GM19395 (cell line): ENCODE data around the gene PIGP.
A peak's percentile ranks its signal among the peaks of the same experiment; 100 is the strongest.
"Not testable (repeated sequence)": the region's sequence is repeated elsewhere in the genome, so short reads cannot be mapped to it uniquely, and the experiment has no call there.

ENCODE experiments used
- ATAC-seq: cut with Tn5 transposase; IDR thresholded peaks from one replicate; pipeline ENCODE4 v1.9.1; 2021; ENCODE audit warnings: mild to moderate bottlenecking, moderate library complexity; ENCODE audit not compliant: unreplicated experiment

PIGP gene

DNA sequence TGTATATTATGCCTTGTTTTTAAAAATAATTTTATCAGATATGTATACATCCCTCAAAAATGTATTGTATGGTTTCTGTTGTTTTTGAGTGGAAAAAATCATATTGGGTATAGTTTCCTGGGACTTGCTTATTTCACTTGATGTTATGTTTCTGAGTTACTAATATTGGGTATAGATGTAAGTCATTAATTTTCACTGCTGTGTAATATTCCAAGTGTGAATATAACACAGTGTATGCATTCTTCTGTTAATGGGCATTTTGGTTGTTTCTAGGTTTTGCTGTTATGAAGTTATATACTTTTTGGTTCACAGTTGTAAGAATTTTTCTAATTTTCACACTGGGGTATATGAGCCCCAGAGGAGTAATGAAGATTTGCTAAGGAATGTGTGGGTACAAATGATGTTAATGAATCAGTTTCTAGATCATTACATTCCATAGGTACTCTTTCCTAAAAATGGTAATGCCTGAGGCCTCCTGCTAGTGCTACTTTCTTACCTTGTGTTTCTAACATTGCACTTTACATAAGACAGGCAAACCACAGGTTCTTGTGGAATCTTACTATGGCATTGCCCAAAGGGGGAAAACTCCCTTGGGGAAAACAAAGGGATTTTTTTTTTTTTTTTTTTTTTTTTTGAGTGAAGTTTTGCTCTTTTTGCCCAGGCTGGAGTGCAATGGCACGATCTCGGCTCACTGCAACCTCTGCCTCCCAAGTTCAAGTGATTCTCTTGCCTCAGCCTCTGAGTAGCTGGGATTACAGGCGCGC lies 3.4 kb upstream of the PIGP start:
- no peak for ATAC-seq

DNA sequence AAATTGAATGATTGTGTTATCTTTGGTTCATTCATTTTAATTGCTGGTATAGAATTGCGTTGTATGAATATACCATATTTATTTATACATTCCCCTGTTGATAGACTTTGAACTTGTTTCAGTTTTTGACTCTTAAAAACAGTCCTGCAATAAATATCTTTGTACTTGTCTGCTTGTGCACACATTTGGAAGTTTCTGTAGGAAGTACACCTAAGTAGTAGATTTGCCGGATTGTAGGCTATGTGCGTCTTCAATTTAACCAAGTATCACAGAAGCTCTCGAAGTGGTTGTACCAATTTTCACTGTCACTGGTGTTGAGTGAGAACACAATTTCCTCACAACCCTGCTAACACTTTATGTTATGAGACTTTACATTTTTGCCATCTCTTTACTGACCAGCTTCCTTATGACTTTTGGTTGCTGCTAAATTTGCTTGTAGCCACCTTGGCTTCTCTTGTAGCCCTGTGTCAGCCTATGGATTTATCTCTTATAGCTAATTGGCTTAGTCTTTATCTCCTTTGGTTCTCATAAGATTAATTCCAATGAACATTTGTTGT lies 2.4 kb upstream of the PIGP start:
- ATAC-seq: no peak

DNA sequence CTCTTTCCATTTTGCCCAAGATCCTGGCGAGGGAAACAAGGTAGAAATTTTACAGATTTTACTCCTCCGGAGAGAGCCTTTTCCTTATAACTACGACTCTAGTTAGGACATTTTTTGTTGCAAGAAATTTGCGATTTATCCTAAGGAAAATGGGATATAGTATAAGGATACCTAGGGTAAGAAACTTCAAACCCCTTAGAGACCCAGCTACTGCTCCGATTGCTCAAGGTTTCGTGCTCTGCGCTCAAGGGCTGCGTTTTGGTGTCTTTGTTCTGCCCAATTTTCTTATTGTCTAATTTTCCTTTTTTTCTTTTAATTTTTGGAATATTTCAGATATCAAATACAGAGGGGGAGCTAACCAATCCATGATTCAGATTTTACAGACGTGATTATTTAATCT lies 1.7 kb upstream of the PIGP start:
- ATAC-seq: no peak

DNA sequence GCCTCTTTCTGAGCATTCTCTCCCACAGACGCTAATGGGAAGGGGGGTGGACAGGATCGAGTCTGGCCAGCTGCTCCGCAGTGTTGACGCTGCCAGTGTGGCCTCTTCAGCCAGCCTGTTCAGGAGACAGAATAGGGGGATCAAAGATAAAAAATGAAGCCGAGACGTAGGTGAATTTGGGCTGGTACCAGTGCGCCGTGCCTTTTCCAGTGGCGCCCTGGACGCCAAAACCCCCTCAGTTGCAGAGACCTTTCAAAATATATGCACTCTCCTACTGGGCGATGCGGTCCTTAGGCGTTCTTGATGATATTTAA lies 1.3 kb upstream of the PIGP start:
- ATAC-seq: peak; percentile 7

DNA sequence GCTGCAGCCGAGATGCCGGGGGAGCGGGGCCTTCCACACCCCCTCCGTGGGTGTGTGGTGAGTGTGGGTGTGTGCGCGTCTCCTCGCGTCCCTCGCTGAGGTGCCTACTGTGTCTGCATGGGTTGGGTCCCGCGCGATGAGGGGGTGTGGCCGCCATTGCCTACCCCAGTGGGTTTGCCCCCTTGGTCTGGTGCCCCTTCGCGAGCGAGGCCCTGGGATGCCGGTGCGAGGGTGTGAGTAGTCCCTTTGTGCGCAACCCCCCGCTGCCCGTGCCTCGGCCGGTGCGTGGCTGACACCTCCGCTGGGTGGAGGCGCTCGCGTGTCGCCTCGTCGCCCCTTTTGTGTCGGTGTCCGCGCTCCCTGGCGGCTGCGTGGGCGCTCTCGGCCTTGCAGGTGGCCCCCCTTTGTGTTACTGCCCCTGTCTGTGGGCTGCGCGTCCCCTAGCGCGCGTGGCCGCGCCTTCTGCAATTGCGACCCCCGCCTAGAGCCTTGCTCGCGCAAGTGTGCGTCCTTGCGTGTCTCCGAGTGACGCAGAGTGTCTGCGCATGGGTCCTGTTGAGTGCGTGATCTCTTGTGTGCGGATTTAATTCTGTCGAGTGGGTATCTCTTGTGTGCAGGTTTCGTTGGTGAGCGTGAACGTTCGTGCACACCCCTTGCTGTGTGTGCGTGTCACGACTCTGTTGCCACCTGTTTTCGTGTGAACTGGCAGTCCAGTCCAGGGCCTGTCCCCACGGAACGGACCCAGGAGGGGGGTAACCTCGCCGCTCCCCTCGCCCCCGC lies 736 bp upstream of the PIGP start:
- peak; percentile 38 for ATAC-seq

DNA sequence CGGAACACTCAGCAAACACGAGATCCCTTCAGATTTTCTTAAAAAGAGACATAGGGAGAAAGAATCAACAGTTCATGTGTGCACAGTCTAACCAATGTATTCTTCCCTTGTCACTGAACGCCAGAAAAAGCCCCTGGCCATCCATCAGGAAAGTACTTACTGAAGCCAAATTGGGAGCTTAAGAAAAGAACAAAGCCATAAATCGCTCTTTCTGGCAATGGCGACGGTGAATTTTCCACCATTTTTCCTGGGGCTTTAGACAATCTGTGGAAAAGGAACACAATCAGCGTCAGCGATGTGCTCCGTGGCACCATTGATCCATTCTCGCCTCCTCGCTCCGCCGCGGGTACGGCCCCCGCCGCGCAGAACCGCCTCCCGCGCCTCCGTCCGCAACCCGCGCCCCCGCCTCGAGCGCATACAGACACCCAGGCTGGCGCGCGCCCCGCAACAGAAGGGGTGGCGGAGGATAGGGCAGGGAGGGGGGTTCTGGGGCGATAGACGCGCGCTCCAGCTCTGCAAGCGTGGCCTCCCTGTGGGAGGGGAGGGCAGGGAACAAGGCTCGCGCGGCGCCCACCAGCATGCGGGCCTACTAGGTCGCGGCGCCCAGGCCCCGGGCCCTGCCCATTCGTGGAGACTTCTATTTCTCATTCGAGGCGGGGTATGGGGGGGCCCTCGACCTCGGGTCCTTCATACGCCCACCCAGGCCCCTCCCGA lies 440 bp downstream of the PIGP start:
- peak; percentile 44 for ATAC-seq

DNA sequence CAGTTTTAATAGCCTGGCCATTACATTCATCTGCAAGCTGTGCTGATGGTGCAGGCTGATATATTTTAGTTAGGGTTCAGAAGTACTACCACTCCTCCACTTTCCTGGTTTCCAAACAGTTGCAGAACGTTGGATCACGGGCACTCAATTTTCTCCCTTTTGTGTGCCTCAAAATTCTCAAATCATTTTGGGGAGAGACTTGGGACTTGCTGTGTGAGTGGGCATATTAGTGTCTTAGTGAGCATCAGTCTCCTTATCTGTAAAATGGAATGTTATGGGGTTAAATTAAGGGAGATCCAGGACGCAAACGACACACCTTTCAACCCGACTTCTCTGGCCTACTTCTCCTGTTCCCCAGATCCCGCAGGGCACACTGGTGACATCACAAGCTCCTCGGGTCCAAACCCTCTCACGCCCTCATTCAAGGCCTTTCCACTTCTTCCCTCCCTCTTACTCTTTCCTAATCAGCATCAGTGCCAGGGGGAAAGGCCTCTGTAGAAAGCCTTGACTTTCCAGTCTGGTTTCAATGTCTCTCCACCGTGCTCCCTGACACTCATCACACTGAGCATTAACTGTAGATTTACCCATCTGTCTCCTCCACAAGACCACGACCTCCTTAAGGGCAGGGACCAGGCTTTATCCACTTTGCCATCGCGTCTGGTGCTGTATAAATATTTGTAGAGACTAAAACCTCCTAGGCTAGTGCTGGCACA lies 1.2 kb downstream of the PIGP start:
- ATAC-seq: no peak

DNA sequence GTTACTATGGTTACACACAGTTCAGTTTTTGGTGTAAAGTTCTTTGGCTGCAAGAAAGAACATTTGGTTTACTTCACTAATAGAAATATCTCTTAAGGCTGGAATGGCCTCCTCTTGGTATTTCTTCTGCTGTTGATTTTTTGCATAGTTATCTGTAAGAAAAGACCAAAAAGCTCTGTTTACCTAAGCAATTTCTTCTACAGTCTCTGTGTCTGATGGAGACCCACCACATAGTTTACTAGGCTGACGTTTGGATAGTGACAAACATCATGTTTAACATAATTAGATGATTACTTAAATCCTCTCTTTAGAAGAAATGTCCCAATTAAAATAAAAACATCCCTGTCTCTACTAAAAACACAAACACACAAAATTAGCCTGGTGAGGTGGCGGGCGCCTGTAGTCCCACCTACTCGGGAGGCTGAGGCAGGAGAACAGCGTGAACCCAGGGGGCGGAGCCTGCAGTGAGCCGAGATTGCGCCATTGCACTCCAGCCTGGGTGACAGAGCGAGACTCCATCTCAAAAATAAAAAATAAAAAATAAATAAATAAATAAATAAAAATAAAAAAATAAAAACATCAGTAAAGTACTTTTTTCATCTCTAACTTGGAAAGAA lies 7.2 kb downstream of the PIGP start:
- ATAC-seq: no peak

DNA sequence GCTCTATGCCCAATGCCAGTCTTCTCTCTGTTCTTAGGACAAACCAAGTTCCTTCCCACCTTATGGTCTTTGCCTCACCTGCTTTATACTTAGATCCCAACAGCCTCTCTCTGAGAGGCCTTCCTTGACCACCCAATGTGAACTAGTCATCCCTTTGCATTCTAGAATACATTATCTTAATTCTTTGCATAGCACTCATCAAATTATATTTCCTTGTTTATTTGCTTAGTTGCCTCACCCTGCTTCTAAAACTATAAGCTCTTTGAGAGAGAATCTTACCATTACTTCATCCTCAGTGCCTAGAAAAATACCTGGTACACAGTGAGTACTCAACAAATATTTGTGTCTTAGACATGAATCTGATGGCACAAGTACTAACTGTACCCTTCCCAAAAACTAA lies 8.0 kb downstream of the PIGP start:
- no peak for ATAC-seq

DNA sequence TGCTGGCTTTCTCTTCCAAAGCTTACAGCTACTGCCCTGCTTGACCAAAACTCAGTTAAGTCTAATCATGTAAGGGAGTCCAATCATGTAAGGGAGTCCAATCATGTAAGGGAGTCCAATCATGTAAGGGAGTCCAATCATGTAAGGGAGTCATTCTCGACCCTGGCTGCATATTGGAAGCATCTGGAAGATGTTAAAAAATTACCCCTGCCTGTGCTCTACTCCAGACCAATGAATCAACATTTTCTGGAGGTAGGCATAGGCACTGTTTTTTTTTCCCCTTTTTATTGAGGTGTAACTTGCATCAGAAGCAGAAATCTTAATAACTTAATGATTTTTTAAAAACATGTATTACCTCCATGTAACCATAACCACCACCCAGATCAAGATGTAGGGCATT lies 9.4 kb downstream of the PIGP start:
- ATAC-seq: no peak

DNA sequence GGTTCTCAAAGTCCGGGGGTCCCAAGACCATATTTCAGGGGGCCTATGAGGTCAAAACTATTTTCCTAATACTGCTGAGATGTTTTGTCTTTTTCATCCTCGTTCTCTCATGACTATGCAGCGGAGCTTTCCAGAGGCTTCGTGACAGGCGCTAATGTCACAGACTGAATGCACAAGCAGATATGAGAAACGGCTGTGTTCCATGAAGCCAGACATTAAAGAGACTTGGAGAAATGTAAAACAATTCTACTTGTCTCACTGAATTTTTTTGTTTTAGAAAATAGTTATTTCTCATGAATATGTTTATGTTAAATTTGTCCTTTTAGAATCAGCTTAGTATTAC lies 10.3 kb downstream of the PIGP start:
- ATAC-seq: no peak

DNA sequence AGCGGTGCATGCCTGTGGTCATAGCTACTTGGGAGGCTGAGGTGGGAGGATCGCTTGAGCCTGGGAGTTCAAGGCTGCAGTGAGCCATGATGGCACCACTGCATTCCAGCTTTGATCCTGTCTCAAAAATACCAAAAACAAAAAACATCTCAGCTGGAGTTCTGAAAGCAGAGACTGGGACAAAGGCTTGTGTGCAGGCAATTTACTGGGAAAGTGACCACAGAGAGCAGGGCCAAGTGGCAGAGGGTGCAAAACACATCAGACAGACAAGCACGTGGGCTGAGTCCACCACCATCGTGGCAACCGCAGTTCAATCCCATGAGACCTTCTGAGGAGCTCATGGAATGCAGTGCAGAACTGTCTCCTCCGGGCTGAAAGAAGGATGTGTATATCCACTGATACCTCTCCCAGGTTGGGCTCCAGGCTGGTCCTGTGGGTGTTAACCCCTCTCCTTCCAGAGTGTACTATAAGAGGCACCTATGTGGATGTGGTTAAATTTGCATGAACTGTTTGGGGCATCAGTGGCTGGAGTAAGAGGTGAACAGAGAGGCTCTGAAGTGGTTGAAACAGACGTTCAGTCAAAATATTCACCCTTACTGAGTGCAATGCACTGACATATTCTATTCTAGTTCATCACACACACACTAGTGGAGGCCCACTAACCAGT lies 10.8 kb downstream of the PIGP start:
- no peak for ATAC-seq

DNA sequence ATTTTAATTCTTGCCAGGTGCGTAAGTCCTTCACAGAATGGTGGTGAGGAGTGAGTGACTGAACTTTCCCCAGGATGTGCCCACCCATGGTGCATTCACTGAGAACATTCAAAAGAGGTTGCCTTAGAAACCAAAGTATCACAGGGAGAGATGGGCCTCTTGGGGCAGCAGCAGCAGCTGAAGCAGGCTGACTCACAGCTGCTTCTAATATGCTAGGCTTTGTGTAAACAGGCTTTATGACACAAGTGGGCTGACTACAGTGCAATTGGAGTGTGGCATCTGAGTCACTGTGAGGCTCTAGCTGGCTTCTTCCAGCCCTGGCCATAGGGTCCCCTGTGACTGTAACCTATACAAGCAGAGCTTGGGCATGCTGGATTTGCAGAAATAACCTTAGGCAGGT lies 12.6 kb downstream of the PIGP start:
- ATAC-seq: no peak

DNA sequence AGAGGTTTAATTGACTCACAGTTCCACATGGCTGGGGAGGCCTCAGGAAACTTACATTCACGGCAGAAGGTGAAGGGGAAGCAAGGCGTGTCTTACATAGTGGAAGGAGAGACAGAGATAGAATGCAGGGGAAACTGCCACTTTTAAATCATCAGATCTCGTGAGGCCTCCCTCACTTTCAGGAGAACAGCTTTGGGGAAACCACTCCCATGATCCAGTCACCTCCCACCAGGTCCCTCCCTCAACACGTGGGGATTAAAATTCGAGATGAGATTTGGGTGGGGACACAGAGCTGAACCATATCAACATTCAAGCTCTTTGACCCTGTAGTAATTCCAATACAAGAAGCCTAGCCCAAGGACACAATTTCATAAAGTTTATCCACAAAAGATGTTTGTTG lies 13.7 kb downstream of the PIGP start:
- no peak for ATAC-seq

DNA sequence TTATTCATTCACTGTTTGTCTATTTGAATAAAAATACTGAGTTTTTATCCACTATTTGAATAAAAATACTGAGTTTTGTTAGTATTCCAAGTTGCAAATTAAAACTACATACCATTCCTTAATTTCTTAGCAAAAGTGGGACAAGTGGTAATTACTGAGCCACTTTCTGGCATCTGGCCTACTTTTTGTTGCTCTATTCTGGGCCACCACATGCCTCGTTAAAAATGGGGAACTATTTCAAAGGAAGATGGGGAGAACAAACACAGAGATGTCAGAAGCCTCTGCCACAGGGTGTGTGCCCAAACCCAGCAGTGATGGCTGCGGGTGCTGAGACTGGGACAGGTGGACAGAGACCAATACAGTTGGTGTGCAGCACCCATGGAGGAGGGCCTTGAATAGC lies 14.6 kb downstream of the PIGP start:
- ATAC-seq: no peak

DNA sequence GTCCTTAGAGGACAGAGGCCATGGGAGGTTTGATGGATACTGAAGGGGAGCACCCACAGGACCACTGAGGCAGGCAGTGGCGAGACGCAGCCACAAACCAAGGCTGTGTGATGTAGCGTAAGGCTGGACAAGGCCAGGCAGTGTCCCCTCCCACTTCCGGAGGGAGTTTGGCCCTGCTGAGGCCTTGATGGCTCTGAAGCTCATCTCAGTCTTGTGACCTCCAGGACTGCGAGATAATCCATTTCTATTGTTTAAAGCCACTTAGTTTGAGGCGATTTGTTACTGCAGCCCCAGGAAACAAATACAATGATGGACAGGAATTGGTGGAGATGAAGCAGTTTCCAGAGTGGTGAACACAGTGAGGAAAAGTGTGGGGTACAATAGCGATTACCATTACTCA lies 15.3 kb downstream of the PIGP start:
- ATAC-seq: no peak

DNA sequence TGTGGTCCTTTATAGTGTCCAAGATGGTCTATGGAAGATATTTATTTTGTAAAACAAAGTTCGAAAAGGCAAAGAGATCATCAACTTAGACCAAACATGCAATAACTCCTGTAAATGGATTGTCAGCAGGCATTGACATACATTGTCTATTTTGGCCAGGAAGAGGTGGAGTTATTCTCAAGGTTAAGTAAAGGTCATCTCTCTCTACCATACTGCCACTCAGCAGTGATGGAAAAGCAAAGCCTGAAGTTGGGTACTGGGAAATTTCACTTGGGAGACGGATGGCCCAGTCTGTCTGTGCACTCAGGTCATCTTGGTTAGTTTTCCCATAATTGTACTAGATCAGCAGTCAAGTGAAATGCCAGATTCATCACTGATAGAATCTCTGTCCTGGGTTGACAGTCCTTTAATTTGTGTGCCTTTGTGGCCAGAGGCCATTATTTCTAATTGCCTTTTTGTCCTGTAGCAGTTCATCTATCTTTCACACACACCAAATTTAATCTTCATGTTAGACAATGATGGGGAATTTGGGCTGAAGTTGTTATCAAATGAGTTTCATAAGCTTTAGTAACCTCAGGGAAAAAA lies 17.5 kb downstream of the PIGP start:
- no peak for ATAC-seq

DNA sequence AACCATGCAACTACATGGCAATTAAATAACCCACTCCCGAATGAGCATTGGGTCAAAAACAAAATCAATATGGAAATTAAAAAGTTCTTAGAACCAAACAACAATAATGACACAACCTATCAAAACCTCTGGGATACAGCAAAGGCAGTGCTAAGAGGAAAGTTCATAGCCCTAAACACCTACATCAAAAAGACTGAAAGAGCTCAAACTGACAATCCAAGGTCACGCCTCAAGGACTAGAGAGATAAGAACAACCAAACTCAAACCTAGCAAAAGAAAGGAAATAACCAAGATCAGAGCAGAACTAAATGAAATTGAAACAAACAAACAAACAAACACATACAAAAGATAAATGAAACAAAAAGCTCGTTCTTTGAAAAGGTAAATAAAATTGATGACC lies 23.1 kb downstream of the PIGP start:
- not testable (repeated sequence) for ATAC-seq

DNA sequence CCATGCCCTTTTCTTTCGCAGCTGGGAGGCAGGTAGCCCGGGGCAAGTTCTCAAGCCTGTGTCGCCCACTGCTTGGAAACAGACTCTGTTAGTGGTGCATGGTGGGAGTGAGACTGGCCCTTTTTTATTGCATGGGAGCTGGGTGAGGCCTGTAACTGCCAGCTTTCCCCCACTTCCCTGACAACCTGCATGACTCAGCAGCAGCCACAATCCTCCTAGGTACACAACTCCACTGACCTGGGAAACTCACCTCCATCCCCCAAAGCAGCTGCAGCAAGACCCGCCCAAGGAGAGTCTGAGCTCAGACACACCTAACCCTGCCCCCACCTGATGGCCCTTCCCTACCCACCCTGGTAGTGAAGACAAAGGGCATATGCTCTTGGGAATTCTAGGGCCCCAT lies 25.8 kb downstream of the PIGP start:
- ATAC-seq: no peak

DNA sequence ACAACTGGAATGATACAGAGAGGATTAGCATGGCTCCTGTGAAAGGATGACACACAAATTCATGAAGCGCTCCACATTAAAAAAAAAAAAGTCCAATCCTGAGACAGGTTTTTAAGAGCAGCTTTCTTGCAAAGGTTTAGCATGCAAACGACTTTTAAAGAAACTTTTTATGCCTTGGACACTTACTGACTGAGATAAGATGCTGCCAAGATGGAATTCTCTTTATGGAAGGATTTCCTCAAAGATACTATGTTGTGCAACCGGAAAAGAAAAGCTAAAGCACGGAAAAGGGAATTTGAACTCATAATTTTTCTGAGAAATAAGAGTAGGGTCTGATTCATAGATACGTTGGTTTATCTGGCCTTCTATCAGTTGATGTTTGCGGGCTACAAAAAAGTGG lies 27.3 kb downstream of the PIGP start:
- ATAC-seq: no peak
